Fibroblast of lung (primary cell): ENCODE data around the gene SPCS2.

Experiments used
- EZH2 ChIP-seq: IDR thresholded peaks from 2 replicates; pipeline ENCODE4 v1.5.1; 2012; ENCODE audit warnings: low read length, control low read depth, mild to moderate bottlenecking; ENCODE audit errors: missing control alignments
- TF ChIP-seq, protein P1 (sequence below), 2 donors: IDR thresholded peaks in 1 of 2; conservative IDR thresholded peaks in 1 of 2; 1 replicate in 1 of 2; 2 replicates in 1 of 2; pipeline ENCODE4 v1.5.1; 2011 to 2012; ENCODE audit warnings: low read length in 2 of 2, control low read depth in 1 of 2, inconsistent platforms in 1 of 2, low read depth in 1 of 2, mild to moderate bottlenecking in 1 of 2

GRCh38 chr11:74956397-74957015, 7.4 kb downstream of the SPCS2 start:
- TF ChIP-seq EZH2, result no peak
- TF ChIP-seq, protein P1, sequence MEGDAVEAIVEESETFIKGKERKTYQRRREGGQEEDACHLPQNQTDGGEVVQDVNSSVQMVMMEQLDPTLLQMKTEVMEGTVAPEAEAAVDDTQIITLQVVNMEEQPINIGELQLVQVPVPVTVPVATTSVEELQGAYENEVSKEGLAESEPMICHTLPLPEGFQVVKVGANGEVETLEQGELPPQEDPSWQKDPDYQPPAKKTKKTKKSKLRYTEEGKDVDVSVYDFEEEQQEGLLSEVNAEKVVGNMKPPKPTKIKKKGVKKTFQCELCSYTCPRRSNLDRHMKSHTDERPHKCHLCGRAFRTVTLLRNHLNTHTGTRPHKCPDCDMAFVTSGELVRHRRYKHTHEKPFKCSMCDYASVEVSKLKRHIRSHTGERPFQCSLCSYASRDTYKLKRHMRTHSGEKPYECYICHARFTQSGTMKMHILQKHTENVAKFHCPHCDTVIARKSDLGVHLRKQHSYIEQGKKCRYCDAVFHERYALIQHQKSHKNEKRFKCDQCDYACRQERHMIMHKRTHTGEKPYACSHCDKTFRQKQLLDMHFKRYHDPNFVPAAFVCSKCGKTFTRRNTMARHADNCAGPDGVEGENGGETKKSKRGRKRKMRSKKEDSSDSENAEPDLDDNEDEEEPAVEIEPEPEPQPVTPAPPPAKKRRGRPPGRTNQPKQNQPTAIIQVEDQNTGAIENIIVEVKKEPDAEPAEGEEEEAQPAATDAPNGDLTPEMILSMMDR (conservative IDR thresholded peaks at IDR 0.05 in 1 of 2, IDR thresholded peaks at IDR 0.05 in 1 of 2; ENCODE audit: low read depth in 1 of 2, low read length in 2 of 2), result no peak
